ENCODE results near the gene PTPN14.
A peak's percentile ranks its signal among the peaks of the same experiment; 100 is the strongest.
"Not testable (repeated sequence)": the region's sequence is repeated elsewhere in the genome, so short reads cannot be mapped to it uniquely, and the experiment has no call there.

PTPN14 gene

GRCh38 chr1:214503553-214503952 is 47.8 kb downstream of the PTPN14 start:
- Mint-ChIP-seq H3K27ac (no peak overlapping the region), H3K36me3 (ENCODE audit: low read depth) (peaks cover 43% of the 10 kb centered on the region), H3K9me3 (peaks cover 11% of the 10 kb centered on the region), H3K4me1 (peaks cover 56% of the 10 kb centered on the region), H3K27me3 (ENCODE audit: low read depth, poor library complexity) (peaks cover 2% of the 10 kb centered on the region), H3K4me3 (no peak overlapping the region)
- DNase-seq: no peak
- TF ChIP-seq CTCF (IDR thresholded peaks at IDR 0.05): no peak

DNA sequence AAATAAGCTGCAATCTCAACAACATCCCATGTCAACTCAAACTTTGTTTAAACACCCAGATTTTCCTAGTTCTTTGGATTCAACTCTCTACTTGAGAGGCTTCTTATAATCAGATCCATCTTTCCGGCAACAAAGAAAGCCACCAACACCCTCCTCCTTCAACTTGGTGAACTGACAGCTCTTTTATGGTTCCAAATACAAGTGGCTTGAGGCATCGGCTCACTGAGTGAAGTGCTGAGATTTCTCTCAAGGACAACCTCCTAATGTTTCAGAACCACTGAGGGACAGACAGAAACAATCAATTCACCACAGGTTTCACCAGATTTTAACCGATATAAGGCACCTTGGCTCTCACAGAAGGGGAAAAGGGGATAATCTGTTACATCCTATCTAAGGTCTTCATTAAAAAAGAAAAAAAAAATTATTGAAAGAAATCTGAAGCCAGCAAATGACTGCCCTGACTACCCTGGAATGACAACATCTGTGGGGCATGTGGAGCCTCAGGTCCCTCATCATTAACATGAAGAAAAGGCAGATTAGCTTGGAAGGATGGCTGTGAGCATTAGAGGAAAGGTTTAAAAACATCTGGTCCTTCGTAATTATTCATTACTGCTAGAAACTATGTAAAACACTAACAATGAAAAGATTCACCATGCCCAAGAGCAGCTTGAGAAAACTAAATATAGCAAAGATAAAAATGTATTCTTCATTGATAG is 50.9 kb downstream of the PTPN14 start:
- no peaks in the 10 kb centered on the region for H3K9me3 Mint-ChIP-seq
- peak overlapping the region; percentile 10 for H3K4me3 Mint-ChIP-seq
- TF ChIP-seq CTCF (IDR thresholded peaks at IDR 0.05): no peak
- peaks cover 32% of the 10 kb centered on the region for H3K36me3 Mint-ChIP-seq (ENCODE audit: low read depth)
- peaks cover 59% of the 10 kb centered on the region for H3K4me1 Mint-ChIP-seq
- DNase-seq: no peak
- H3K27me3 Mint-ChIP-seq (ENCODE audit: low read depth, poor library complexity): peaks cover 2% of the 10 kb centered on the region
- peak overlapping the region; percentile 86 for H3K27ac Mint-ChIP-seq

DNA sequence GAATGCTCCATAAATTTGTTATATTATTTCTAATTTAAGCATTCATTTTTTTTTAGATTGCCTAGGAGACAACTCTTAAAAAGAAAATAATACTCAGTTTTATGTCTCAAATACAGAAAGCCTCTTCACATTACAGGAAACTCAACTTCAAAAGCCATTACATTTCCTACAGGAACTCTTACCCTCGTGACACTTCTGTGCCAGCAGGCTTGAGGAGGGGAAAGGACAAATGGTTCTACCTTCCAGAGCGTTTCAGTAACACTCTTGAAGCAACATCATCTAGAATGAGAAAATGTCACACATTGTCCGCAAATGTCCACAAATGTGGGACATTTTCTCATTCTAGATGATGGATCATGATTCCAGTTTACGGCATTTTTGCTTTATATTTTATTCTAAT is 51.7 kb downstream of the PTPN14 start:
- Mint-ChIP-seq H3K27me3 (ENCODE audit: low read depth, poor library complexity) (no peaks in the 10 kb centered on the region), H3K4me1 (peaks cover 57% of the 10 kb centered on the region), H3K36me3 (ENCODE audit: low read depth) (peaks cover 31% of the 10 kb centered on the region), H3K9me3 (no peaks in the 10 kb centered on the region), H3K27ac (no peak overlapping the region), H3K4me3 (no peak overlapping the region)
- DNase-seq: no peak
- TF ChIP-seq CTCF (IDR thresholded peaks at IDR 0.05): no peak

GRCh38 chr1:214498021-214498420 is 53.4 kb downstream of the PTPN14 start:
- TF ChIP-seq CTCF (IDR thresholded peaks at IDR 0.05): no peak
- no peak overlapping the region for H3K27ac Mint-ChIP-seq

GRCh38 chr1:214496126-214496525 is 55.3 kb downstream of the PTPN14 start:
- H3K36me3 Mint-ChIP-seq (ENCODE audit: low read depth): peaks cover 41% of the 10 kb centered on the region
- DNase-seq: no peak
- H3K27ac Mint-ChIP-seq: peak overlapping the region; percentile 44
- no peaks in the 10 kb centered on the region for H3K9me3 Mint-ChIP-seq
- H3K4me1 Mint-ChIP-seq: peaks cover 63% of the 10 kb centered on the region
- no peaks in the 10 kb centered on the region for H3K27me3 Mint-ChIP-seq (ENCODE audit: low read depth, poor library complexity)
- TF ChIP-seq CTCF (IDR thresholded peaks at IDR 0.05): no peak
- H3K4me3 Mint-ChIP-seq: no peak overlapping the region

More at GRCh38 chr1:214498021-214498420, 53.4 kb downstream of the PTPN14 start:
- Mint-ChIP-seq H3K9me3 (no peaks in the 10 kb centered on the region), H3K36me3 (ENCODE audit: low read depth) (peaks cover 26% of the 10 kb centered on the region), H3K4me3 (no peak overlapping the region), H3K27me3 (ENCODE audit: low read depth, poor library complexity) (no peaks in the 10 kb centered on the region), H3K4me1 (peaks cover 50% of the 10 kb centered on the region)
- no peak for DNase-seq

DNA sequence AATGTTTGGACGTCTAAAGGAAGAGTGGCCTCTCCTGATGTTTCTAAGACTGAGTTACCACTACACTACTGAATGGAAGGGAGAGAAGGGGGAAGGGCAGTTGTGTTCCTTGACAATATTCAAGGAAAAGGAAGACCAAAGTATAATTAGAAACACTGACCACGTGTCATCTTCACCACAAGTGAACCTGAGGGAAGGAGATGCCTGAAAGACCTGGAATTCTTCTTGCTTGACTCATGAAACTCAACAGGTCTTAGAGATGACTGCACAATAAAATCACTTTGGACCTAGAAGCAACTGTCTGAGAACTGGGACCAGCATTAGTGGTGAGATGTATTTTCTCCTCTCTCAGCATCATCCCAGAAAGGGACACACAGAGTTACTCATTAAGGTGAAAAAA is 56.7 kb downstream of the PTPN14 start:
- H3K9me3 Mint-ChIP-seq: no peaks in the 10 kb centered on the region
- no peak for DNase-seq
- TF ChIP-seq CTCF (IDR thresholded peaks at IDR 0.05): no peak
- H3K4me3 Mint-ChIP-seq: no peak overlapping the region
- no peaks in the 10 kb centered on the region for H3K27me3 Mint-ChIP-seq (ENCODE audit: low read depth, poor library complexity)
- H3K27ac Mint-ChIP-seq: peak overlapping the region; percentile 6
- H3K36me3 Mint-ChIP-seq (ENCODE audit: low read depth): peaks cover 40% of the 10 kb centered on the region
- peaks cover 52% of the 10 kb centered on the region for H3K4me1 Mint-ChIP-seq

DNA sequence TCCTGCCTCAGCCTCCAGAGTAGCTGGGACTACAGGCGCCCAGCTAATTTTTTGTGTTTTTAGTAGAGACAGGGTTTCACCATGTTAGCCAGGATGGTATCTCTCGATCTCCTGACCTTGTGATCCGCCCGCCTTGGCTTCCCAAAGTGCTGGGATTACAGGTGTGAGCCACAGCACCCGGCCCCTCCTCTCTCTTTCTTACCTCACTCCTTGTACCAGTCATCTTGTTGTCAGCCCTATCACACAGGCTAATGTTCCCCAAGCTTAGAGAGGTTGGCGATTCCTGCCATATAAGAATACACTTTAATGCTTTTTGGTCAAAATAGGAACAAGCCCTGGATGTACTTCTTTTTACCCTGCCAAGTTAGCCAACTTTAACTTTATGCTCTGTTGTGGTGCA is 57.2 kb downstream of the PTPN14 start:
- not testable (repeated sequence) for H3K9me3 Mint-ChIP-seq; H3K4me3 Mint-ChIP-seq; H3K27me3 Mint-ChIP-seq (ENCODE audit: low read depth, poor library complexity); DNase-seq
- H3K4me1 Mint-ChIP-seq: peaks cover 47% of the 10 kb centered on the region
- peak overlapping the region; percentile 60 for H3K27ac Mint-ChIP-seq
- H3K36me3 Mint-ChIP-seq (ENCODE audit: low read depth): peaks cover 40% of the 10 kb centered on the region

All from nephron progenitor cell (in vitro differentiated cells).